Stimulated activated memory B cell treated with anti-CD40 and anti-IgM and Interleukin-4, amounts not matched to agents 10 μg/mL and 1 μg/mL and 100 μg/mL, for 72 hours (primary cell): ENCODE measurements around the gene SNX8.
A peak's percentile ranks its signal among the peaks of the same experiment; 100 is the strongest.

Experiments used
- ATAC-seq: fragments of 150-1000 bp; cut with Tn5 transposase; 2 replicates; pipeline ENCODE4 v1.10.0; 2021
- H3K27ac Mint-ChIP-seq: one replicate; pipeline ENCODE4 v1.8.0; 2022; ENCODE audit warnings: mild to moderate bottlenecking, mixed read lengths
- H3K27me3 Mint-ChIP-seq: one replicate; pipeline ENCODE4 v1.8.0; 2022; ENCODE audit warnings: mixed read lengths
- H3K36me3 Mint-ChIP-seq: one replicate; pipeline ENCODE4 v1.8.0; 2022; ENCODE audit warnings: mixed read lengths
- H3K4me1 Mint-ChIP-seq: one replicate; pipeline ENCODE4 v1.8.0; 2022; ENCODE audit warnings: mixed read lengths
- H3K4me3 Mint-ChIP-seq: one replicate; pipeline ENCODE4 v1.8.0; 2022; ENCODE audit warnings: mild to moderate bottlenecking, moderate library complexity, mixed read lengths
- H3K9me3 Mint-ChIP-seq: one replicate; pipeline ENCODE4 v1.8.0; 2022; ENCODE audit warnings: mixed read lengths

Gene SNX8

DNA sequence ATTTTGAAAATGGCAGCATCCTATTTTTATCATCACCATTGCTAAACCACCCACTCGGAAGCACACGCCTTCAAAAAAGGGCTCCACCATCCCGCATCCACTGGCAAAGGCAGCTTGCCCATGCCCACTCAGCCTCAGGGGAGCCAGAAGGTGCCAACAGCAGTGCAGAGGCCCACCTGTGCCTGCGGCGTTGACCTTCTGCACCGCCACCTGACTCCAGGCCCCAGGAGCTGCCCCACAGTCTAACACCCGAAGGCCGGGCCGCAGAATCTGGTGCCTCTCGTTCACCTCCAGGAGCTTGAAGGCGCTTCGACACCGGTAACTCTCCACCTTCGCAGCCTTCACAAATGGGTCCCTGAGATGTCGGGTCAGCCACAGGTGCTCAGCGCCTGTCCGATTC, 75.0 kb downstream of the SNX8 start:
- Mint-ChIP-seq H3K4me3 (no peak overlapping the region), H3K27ac (peak overlapping the region; percentile 46), H3K27me3 (no peaks in the 10 kb centered on the region), H3K9me3 (peaks cover 2% of the 10 kb centered on the region), H3K36me3 (peaks cover 41% of the 10 kb centered on the region), H3K4me1 (peaks cover 59% of the 10 kb centered on the region)
- no peak for ATAC-seq

DNA sequence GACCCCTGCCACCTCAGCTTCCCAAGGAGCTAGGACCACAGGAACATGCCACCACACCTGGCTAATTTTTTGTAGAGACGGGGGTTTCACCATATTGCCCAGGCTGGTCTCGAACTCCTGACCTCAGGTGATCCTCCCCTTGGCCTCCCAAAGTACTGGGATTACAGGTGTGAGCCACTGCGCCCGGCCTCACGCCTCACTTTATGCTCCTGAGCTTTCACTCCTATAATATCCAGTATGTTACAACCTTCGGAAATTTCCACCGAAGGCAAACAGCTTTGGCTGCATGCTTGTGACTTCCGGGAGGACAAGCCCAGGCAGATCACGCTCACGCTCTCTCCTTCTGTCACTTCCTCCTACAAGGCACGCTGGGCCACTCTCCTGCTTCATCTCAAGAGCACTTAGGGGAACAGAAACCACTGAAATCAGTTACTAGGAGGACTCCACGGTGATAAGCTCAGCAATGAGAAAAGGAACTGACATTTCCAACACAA, 77.1 kb downstream of the SNX8 start:
- H3K36me3 Mint-ChIP-seq: peaks cover 41% of the 10 kb centered on the region
- H3K27ac Mint-ChIP-seq: peak overlapping the region; percentile 97
- ATAC-seq: peak; percentile 95
- H3K4me3 Mint-ChIP-seq: peak overlapping the region; percentile 72
- H3K4me1 Mint-ChIP-seq: peaks cover 55% of the 10 kb centered on the region
- no peaks in the 10 kb centered on the region for H3K27me3 Mint-ChIP-seq
- H3K9me3 Mint-ChIP-seq: peaks cover 2% of the 10 kb centered on the region

DNA sequence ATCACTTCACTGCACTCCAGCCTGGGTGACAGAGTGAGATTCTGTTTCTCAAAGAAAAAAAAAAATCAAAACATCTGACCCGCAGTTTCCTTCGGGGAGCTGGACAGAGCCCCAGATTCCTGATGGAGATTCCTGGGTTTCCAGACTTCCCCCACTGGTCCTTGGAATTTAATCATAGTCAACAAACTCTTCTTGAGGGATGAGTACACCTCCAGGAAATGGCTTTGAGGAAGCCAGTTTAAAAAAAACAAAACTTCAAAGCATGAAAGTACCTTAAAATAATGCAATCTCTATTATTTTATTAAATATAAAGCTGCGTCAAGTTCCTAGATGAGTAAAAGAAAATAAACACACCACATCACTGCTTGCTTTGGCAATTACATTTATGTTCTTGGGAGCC, 80.3 kb downstream of the SNX8 start:
- no peak for ATAC-seq
- Mint-ChIP-seq H3K9me3 (peaks cover 2% of the 10 kb centered on the region), H3K4me3 (no peak overlapping the region), H3K27me3 (no peaks in the 10 kb centered on the region), H3K27ac (no peak overlapping the region), H3K36me3 (peaks cover 46% of the 10 kb centered on the region), H3K4me1 (peaks cover 66% of the 10 kb centered on the region)

DNA sequence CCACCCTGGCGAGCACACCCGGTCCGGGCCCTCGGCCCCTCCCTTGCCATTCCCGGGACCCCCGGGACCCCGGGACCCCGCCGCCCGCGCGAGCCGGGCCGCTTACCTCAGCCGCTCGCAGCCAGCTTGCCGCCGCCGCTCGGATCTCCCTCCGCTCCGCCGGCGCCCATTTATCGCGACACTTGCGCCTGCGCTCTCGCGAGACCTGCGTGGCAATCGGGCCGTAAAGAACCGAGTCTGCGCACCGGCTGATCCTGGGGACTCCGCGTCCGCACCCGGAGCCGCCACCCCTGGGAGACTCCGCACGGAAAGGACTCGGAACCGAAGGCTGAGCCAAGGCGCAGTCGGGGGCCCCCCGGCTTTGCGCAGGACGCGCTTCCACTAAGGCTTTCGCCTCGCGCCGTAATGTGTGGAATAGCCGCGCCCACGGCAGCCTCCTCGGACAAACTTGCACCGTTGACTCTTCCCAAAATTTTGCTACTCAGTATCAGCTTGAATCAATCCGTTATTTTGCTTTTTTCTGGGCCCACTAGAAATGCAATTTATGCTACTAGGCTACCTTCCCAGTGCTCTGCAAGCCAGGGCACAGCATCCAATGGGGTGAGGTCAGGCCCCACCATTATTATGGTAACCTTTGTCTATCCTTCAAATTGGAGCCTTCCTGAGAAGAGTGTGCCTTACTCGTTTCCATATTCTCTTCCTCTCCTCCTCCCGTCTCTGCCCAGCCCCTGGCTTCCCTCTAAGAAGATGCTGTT, 81.3 kb downstream of the SNX8 start, which contains the start of gene MAD1L1:
TSS of gene MAD1L1 (minus strand) at position 180 of the 755 bp plus-strand sequence. CDS start 2,812 bp downstream, outside the sequence.
- Mint-ChIP-seq H3K27ac (peak within 1 kb of the TSS; percentile 93), H3K4me1 (peaks cover 60% of the 10 kb centered on the region), H3K9me3 (peaks cover 2% of the 10 kb centered on the region), H3K4me3 (peak within 1 kb of the TSS; percentile 94), H3K27me3 (no peaks in the 10 kb centered on the region), H3K36me3 (peaks cover 40% of the 10 kb centered on the region)
- ATAC-seq: peak; percentile 79

DNA sequence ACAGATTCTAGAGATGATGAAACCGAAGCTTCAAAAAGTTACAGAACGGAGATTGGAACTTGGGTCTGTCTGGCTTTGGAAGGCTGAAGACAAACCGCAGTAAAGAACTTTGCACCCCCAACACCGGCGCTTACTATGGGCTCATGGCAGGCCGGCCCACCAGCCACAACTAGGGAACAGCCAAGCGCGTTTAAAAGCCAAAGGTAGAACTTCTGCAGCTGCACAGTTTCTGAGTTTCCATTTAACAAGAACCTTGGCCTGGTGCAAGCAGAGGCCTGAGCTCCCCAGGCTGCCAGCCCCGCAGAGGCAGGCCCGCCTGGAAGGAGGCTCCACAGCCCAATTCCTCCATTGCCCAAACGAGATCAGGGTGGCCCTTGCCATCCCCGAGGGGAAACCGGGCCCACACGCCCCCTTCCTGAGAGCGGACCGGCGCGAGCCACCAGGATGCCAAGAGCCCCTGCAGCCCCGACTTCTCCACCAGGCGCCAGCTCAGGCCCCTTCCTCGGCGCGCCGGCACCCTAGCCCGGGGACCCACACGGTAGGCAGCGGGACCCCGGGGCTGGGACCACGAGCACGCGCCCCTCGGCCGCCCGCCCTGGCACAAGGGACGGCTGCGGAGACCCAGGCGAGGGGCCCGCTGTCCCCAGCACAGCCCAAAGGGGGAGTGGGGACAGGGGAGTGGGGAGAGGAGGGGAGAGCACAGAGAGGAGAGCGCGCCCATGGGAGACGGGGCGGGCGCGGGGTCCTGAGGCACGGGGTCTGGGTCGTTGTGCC, 82.1 kb downstream of the SNX8 start:
- H3K4me1 Mint-ChIP-seq: peaks cover 57% of the 10 kb centered on the region
- peak overlapping the region; percentile 94 for H3K4me3 Mint-ChIP-seq
- H3K27me3 Mint-ChIP-seq: no peaks in the 10 kb centered on the region
- peaks cover 1% of the 10 kb centered on the region for H3K9me3 Mint-ChIP-seq
- peak; percentile 66 for ATAC-seq
- peaks cover 42% of the 10 kb centered on the region for H3K36me3 Mint-ChIP-seq
- peak overlapping the region; percentile 93 for H3K27ac Mint-ChIP-seq

DNA sequence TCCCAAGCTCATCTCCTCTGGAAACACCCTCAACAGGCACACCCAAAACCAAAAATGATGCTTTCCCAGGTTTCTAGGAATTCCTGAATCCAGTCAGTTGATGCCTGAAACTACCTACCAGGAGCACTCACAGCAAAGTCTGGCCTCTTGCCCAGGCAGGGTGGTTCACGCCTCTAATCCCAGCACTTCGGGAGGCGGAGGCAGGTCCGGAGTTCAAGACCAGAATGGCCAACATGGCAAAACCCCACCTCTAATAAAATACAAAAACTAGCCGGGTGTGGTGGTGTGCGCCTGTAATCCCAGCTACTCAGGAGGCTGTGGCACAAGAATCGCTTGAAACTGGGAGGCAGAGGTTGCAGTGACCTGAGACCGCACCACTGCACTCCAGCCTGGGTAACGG, 83.4 kb downstream of the SNX8 start:
- no peak for ATAC-seq
- H3K27me3 Mint-ChIP-seq: no peaks in the 10 kb centered on the region
- H3K9me3 Mint-ChIP-seq: no peaks in the 10 kb centered on the region
- H3K36me3 Mint-ChIP-seq: peaks cover 44% of the 10 kb centered on the region
- peaks cover 49% of the 10 kb centered on the region for H3K4me1 Mint-ChIP-seq
- no peak overlapping the region for H3K27ac Mint-ChIP-seq
- no peak overlapping the region for H3K4me3 Mint-ChIP-seq

DNA sequence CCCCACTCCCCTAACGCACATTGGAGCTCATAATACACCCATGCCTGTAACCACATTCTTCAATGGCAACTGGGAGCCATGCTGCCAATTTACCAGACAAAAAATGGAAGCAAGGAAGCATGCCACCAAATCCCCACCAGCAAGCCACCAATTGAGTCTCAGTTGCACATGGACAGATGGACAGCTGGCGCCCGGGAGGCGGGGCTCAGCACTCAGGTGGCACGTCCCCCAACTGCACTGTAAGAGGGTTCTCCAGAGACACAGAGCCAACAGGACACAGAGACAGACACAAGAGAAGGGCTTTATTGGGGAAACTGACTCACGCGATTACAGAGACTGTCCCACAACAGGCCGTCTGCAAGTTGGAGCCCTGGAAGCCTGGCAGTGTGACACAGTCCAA, 84.0 kb downstream of the SNX8 start:
- ATAC-seq: no peak
- Mint-ChIP-seq H3K9me3 (no peaks in the 10 kb centered on the region), H3K4me3 (no peak overlapping the region), H3K4me1 (peaks cover 46% of the 10 kb centered on the region), H3K36me3 (peaks cover 47% of the 10 kb centered on the region), H3K27me3 (no peaks in the 10 kb centered on the region), H3K27ac (no peak overlapping the region)

DNA sequence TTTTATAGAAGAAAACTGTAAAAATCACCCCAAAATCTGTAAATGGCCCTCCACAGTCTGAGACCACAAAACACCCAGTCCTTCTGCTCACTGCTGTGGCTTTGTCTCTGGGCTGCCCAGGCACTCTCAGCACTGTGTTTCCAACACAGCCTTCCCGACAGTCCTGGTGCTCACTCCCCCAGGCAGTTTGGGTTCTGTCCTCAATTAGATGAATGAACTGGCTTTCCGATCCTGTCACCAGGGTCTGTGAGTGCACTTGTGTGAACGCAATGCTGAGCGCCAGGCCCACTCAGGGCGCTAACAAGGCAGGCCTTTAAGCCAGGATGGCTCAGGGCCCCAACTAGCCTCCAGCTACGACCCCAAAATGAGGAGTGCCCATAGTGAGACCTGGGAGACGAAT, 84.8 kb downstream of the SNX8 start:
- Mint-ChIP-seq H3K36me3 (peaks cover 44% of the 10 kb centered on the region), H3K9me3 (no peaks in the 10 kb centered on the region), H3K27ac (no peak overlapping the region), H3K4me3 (no peak overlapping the region), H3K27me3 (no peaks in the 10 kb centered on the region), H3K4me1 (peaks cover 39% of the 10 kb centered on the region)
- ATAC-seq: no peak

DNA sequence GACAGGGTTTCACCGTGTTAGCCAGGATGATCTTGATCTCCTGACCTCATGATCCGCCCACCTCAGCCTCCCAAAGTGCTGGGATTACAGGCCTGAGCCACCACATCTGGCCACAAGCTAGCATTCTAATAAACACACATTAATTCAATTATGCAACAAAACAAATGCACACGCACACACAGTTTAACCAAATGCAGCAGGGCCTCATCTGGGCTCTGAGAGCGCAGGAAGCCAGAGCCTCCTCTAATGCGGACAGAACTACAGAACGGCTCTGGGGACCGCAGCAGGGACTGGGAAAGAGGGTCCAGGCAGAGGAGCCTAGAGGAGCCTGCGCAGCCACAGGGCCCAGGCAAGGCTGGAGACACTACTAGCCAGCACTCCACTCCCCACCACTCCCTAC, 85.3 kb downstream of the SNX8 start:
- Mint-ChIP-seq H3K4me1 (peaks cover 38% of the 10 kb centered on the region), H3K9me3 (no peaks in the 10 kb centered on the region), H3K27ac (no peak overlapping the region), H3K36me3 (peaks cover 48% of the 10 kb centered on the region), H3K4me3 (no peak overlapping the region), H3K27me3 (no peaks in the 10 kb centered on the region)
- ATAC-seq: no peak

DNA sequence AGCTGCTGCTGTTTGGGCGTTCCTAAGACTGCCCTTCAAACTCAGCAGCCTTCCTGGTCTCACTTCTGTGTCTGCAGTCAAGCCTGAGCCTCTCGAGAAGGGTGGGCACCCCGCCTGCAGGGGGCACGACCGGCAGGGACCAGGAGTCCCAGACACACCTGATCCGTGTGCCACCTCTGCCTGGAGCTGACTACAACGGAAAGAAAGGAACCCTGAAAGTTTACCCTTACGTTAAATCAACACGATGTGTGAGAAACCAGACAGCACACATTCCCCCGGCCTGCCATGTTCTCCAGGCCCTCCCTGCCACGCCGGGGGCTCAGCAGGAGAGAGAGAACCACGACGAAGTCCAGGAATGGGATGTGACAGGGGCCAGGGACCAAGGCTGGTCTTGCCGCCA, 86.5 kb downstream of the SNX8 start:
- Mint-ChIP-seq H3K4me3 (no peak overlapping the region), H3K9me3 (no peaks in the 10 kb centered on the region), H3K36me3 (peaks cover 56% of the 10 kb centered on the region), H3K27ac (no peak overlapping the region), H3K27me3 (no peaks in the 10 kb centered on the region), H3K4me1 (peaks cover 30% of the 10 kb centered on the region)
- ATAC-seq: no peak

DNA sequence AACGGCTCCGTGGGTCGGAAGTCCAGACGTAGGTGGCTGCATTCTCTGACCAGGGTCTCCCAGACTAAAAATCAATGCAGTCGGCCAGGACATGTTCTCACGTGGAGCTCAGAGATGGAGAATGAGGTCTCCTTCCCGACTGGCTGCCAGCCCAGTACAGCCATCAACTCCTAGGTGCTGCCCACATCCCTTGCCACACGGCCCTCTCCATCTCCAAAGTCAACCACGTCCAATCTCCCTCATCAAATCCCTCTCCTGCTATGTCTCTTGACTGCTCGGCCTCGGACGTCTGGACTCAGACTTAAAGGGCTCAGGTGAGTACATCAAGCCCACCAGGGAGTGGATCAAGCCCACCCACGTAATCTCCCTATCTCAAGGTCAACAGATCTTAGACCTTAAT, 88.4 kb downstream of the SNX8 start:
- Mint-ChIP-seq H3K27me3 (no peaks in the 10 kb centered on the region), H3K4me3 (no peak overlapping the region), H3K36me3 (peaks cover 70% of the 10 kb centered on the region), H3K9me3 (no peaks in the 10 kb centered on the region), H3K27ac (no peak overlapping the region), H3K4me1 (peaks cover 22% of the 10 kb centered on the region)
- no peak for ATAC-seq

DNA sequence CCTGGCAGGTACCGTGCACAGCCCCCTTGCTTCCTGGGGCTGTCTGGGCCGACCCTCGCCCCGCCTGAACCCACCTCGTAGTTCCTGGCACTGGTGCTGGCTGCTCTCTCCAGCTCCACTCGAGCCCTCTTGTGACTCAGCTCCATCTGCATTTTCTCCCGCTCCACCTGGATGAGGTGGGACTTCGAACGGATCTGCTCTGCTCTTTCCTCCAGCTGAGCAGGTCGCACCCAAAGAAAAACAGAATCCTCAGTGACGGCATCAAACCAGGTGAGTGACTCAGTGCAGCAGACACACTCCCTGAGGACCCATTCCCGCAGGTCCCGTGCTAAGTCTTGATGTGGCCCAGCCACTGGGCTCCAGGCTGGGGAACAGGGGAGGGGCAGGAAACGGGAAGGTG, 88.9 kb downstream of the SNX8 start:
- Mint-ChIP-seq H3K36me3 (peaks cover 74% of the 10 kb centered on the region), H3K27me3 (no peaks in the 10 kb centered on the region), H3K4me1 (peaks cover 17% of the 10 kb centered on the region), H3K4me3 (no peak overlapping the region), H3K9me3 (no peaks in the 10 kb centered on the region), H3K27ac (no peak overlapping the region)
- ATAC-seq: no peak

DNA sequence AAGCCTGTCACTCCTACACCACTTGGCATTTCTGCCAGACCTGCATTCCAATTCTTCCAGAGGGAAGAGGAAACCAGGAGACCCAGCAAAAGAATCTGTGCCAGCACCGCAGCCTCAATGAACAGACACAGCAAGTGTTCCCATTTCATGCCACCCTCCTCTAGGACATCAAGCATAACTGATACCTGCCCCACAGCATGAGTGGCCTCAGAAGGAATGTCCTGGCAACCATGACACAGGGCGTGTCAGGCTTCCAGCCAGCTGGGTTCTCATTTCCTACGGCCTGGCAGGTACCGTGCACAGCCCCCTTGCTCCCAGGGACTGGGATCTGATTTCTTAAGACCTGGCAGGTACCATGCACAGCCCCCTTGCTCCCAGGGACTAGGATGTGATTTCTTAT, 89.3 kb downstream of the SNX8 start:
- no peak overlapping the region for H3K27ac Mint-ChIP-seq

DNA sequence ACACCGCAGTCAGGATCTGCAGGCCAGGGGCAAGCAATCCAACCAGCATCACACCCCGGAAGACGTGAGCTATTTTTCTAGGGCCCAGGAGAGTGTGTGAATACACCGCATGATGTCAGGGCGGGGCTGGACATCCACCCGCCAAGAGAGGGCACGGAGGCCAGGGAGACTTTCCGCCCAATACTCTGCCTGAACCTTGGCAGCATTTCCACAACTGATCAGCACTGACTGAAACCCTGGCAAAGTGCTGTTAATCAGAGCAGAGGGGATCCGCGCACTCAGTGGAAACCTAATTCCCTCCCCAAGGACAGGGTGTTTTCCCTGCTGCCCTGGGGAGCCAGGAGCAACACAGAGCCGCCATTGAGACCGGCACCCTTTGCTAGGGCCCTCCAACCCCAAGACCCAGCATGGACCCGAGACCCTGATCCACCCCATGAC, 89.7 kb downstream of the SNX8 start:
- ATAC-seq: no peak
- Mint-ChIP-seq H3K9me3 (no peaks in the 10 kb centered on the region), H3K27me3 (no peaks in the 10 kb centered on the region), H3K4me1 (peaks cover 9% of the 10 kb centered on the region), H3K27ac (no peak overlapping the region), H3K4me3 (no peak overlapping the region), H3K36me3 (peaks cover 72% of the 10 kb centered on the region)

More for the DNA sequence above, 89.3 kb downstream of the SNX8 start:
- Mint-ChIP-seq H3K4me3 (no peak overlapping the region), H3K4me1 (peaks cover 13% of the 10 kb centered on the region), H3K36me3 (peaks cover 75% of the 10 kb centered on the region), H3K9me3 (no peaks in the 10 kb centered on the region), H3K27me3 (no peaks in the 10 kb centered on the region)
- ATAC-seq: no peak

DNA sequence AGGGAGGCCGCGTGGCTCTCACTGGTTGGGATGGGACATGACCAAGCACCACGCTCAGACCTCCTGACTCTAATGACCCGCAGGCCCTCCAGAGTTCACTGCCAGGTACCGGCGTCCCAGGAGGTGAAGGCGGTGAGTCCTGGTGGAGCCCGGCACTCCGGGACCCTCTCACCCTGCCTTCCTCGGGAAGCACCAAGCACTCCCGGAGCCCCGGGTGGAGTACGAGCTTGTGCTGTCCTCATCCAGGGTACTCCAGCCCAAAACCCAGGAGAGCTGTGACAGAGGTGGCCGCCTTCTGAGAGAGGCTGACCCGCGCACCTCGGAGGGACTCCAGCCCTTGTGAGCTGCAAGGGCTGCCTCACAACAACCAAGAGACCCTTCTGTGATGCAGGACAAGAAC, 90.9 kb downstream of the SNX8 start:
- no peak overlapping the region for H3K27ac Mint-ChIP-seq
- H3K27me3 Mint-ChIP-seq: no peaks in the 10 kb centered on the region
- ATAC-seq: no peak
- peaks cover 7% of the 10 kb centered on the region for H3K4me1 Mint-ChIP-seq
- no peaks in the 10 kb centered on the region for H3K9me3 Mint-ChIP-seq
- peaks cover 80% of the 10 kb centered on the region for H3K36me3 Mint-ChIP-seq
- H3K4me3 Mint-ChIP-seq: no peak overlapping the region
